Lung (tissue), 12 donors: ENCODE results near the gene SIM2. TPM values are rescaled to one million over a fixed set of nuclear protein-coding genes. Genes with fewer than 3 reads are reported as not detected.

Experiments used
- ATAC-seq: fragments of 200-7000 bp; cut with Tn5 transposase; one replicate; pipeline ENCODE4 v1.9.1; 2020; ENCODE audit warnings: moderate number of reproducible peaks; ENCODE audit not compliant: insufficient read depth, low FRiP score
- DNase-seq, 3 donors: peaks; one replicate each; pipeline ENCODE4 v3.0.0-alpha.2; 2013 to 2017
- H3K27ac ChIP-seq, 2 donors: one replicate each; pipeline ENCODE4 v1.5.1; 2013; ENCODE audit warnings: mild to moderate bottlenecking in 2 of 2, moderate library complexity in 2 of 2, control low read depth in 1 of 2, inconsistent platforms in 1 of 2, low read depth in 1 of 2, low read length in 1 of 2
- H3K27me3 ChIP-seq, 3 donors: one replicate each; pipeline ENCODE4 v1.5.1; 2013; ENCODE audit warnings: low read length in 2 of 3; ENCODE audit not compliant: control insufficient read depth in 3 of 3, insufficient read depth in 3 of 3
- H3K36me3 ChIP-seq, 4 donors: one replicate each; pipeline ENCODE4 v1.5.1; 2013; ENCODE audit warnings: low read length in 4 of 4, mild to moderate bottlenecking in 1 of 4, moderate library complexity in 1 of 4; ENCODE audit not compliant: control insufficient read depth in 4 of 4, insufficient read depth in 4 of 4
- H3K4me1 ChIP-seq, 5 donors: one replicate each; pipeline ENCODE4 v1.5.1; 2013; ENCODE audit warnings: low read length in 5 of 5, mild to moderate bottlenecking in 2 of 5, moderate library complexity in 1 of 5; ENCODE audit not compliant: control insufficient read depth in 5 of 5, insufficient read depth in 5 of 5
- H3K4me3 ChIP-seq: one replicate; pipeline ENCODE4 v1.5.1; 2013; ENCODE audit warnings: mild to moderate bottlenecking, control low read depth, moderate library complexity
- H3K9ac ChIP-seq, 2 donors: one replicate each; pipeline ENCODE4 v1.5.1; 2013; ENCODE audit warnings: low read length in 2 of 2, control low read depth in 1 of 2; ENCODE audit not compliant: insufficient read depth in 1 of 2
- H3K9me3 ChIP-seq, 4 donors: one replicate each; pipeline ENCODE4 v1.5.1; 2013; ENCODE audit warnings: low read length in 3 of 4, mild to moderate bottlenecking in 1 of 4, moderate library complexity in 1 of 4; ENCODE audit not compliant: control insufficient read depth in 4 of 4, insufficient read depth in 3 of 4
- WGBS, 2 donors: extraction: QIAGEN DNeasy Blood & Tissue Kit; methylation state at CpG; one replicate each; pipeline ENCODE4 v1.1.7; 2013; 5-methylcytosine and 5-hydroxymethylcytosine counted together
- polyA plus RNA-seq, 2 donors: library from polyadenylated mRNA; stranded (reverse); fragments of 200-250 nt; gene quantifications; one replicate each; pipeline ENCODE4 v1.2.1, GENCODE V29; 2013
- total RNA-seq, 2 donors: library from RNA; depleted of rRNA in 1 of 2; stranded (reverse); fragments of >200 nt in 1 of 2; gene quantifications; one replicate each; pipeline ENCODE4 v1.2.1, GENCODE V29; 2014 to 2021
- TF ChIP-seq, protein P1 (sequence below): IDR thresholded peaks from 2 replicates; pipeline ENCODE4 v1.5.1; 2012; ENCODE audit warnings: mild to moderate bottlenecking; ENCODE audit errors: control extremely low read depth, extremely low read depth
- donor health status: control.
- donor health status: control.
- donor health status: Bipolar disorder and iron deficiency.
- donor health status: healthy.
- donor health status: DM: yes; HTN: yes; CAD: no.

The SIM2 gene
- total and polyA plus RNA-seq, 4 donors, result not detected

DNA sequence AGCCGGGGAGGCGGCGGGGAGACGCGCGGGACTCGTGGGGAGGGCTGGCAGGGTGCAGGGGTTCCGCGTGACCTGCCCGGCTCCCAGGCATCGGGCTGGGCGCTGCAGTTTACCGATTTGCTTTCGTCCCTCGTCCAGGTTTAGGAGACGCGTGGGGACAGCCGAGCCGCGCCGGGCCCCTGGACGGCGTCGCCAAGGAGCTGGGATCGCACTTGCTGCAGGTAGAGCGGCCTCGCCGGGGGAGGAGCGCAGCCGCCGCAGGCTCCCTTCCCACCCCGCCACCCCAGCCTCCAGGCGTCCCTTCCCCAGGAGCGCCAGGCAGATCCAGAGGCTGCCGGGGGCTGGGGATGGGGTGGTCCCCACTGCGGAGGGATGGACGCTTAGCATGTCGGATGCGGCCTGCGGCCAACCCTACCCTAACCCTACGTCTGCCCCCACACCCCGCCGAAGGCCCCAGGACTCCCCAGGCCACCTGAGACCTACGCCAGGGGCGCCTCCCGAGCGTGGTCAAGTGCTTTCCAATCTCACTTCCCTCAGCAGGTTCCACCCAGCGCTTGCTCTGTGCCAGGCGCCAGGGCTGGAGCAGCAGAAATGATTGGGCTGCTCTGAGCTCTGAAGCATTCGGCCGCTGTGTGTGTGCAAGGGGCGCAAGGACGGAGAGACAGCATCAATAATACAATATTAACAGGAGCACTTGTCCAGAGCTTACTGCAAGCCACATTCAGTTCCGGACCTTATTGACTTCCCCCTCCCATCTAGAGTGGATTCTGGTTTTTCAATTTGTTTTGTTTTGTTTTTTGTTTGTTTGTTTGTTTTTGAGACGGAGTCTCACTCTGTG lies 10.3 kb downstream of the SIM2 start:
- Histone ChIP-seq H3K9ac (no peak overlapping the region), H3K27ac (no peak overlapping the region), H3K9me3 (peaks cover 0 to 8% (median 0%) of the 10 kb centered on the region in 4 donors), H3K4me1 (peaks cover 0 to 29% (median 12%) of the 10 kb centered on the region in 5 donors), H3K4me3 (no peak overlapping the region), H3K36me3 (no peaks in the 10 kb centered on the region), H3K27me3 (peaks cover 0 to 98% (median 89%) of the 10 kb centered on the region in 3 donors)
- DNase-seq (peak in 1 of 3 donors; percentile 14), ATAC-seq (no peak)
- TF ChIP-seq, protein P1, sequence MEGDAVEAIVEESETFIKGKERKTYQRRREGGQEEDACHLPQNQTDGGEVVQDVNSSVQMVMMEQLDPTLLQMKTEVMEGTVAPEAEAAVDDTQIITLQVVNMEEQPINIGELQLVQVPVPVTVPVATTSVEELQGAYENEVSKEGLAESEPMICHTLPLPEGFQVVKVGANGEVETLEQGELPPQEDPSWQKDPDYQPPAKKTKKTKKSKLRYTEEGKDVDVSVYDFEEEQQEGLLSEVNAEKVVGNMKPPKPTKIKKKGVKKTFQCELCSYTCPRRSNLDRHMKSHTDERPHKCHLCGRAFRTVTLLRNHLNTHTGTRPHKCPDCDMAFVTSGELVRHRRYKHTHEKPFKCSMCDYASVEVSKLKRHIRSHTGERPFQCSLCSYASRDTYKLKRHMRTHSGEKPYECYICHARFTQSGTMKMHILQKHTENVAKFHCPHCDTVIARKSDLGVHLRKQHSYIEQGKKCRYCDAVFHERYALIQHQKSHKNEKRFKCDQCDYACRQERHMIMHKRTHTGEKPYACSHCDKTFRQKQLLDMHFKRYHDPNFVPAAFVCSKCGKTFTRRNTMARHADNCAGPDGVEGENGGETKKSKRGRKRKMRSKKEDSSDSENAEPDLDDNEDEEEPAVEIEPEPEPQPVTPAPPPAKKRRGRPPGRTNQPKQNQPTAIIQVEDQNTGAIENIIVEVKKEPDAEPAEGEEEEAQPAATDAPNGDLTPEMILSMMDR, result no peak
- 5% methylated on average over 43 to 55 of the region's 55 CpGs for WGBS, 2 donors

DNA sequence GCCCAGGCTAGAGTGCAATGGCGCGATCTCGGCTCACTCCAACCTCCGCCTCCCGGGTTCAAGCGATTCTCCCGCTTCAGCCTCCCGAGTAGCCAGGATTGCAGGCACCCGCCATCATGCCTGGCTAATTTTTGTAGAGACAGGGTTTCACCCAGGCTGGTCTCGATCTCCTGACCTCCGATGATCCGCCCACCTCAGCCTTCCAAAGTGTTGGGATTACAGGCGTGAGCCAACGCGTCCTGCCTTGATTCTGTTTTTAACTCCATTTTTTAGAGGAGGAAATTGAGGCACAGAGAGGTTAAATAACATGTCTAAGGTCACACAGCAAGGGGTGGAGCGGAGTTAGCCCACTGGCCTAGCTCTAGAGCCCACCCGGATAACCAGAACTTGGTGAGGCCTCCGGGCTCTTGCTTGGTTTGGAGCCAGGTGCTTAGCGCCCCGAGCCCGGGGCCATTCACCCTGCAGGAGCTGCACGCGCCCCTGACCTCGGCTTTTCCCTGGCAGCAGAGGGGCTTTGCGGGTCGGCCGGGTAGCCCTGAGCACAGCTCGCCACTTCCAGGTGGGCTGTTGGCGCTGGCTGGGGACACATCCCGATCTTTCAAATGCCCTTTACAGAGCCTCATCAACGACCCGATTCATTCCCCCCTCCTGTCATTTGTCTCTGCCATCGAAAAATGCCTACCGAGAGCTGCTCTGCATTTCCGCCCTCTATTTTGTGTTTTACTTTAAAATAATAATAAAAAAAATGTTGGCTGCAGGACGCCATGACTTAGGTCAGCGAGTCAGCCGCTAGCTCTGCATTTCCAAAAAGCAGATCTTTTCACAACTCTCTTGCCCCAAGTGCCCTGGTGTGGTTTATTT lies 11.2 kb downstream of the SIM2 start:
- DNase-seq, result peak in 1 of 3 donors; percentile 3
- no peak overlapping the region for H3K27ac ChIP-seq
- no peak overlapping the region for H3K9ac ChIP-seq
- peaks cover 2 to 98% (median 90%) of the 10 kb centered on the region in 3 donors for H3K27me3 ChIP-seq
- H3K9me3 ChIP-seq, result peaks cover 0 to 8% (median 0%) of the 10 kb centered on the region in 4 donors
- H3K4me1 ChIP-seq, result peaks cover 0 to 22% (median 9%) of the 10 kb centered on the region in 5 donors
- TF ChIP-seq, protein P1, result no peak
- H3K4me3 ChIP-seq, result no peak overlapping the region
- no peaks in the 10 kb centered on the region for H3K36me3 ChIP-seq
- 10 to 11% methylated on average over 38 of the region's 38 CpGs for WGBS, 2 donors
- no peak for ATAC-seq

DNA sequence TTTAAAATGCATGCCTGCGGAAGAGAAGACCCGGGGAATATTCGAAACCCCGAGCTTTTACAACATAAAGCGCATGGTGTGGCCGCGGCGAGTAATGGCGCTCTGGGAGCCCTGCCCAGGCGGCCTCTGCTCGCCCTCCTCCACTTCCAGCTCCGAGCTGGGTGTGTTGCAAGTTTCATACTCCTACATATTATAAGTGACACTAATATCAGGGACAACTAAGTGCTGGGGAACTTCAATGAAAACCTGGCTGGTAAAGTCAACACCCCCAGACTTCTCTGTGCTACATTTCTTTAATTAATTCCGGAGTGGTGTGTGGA lies 11.8 kb downstream of the SIM2 start:
- Histone ChIP-seq H3K4me1 (peaks cover 0 to 22% (median 8%) of the 10 kb centered on the region in 5 donors), H3K36me3 (no peaks in the 10 kb centered on the region), H3K9ac (no peak overlapping the region), H3K27ac (no peak overlapping the region), H3K9me3 (peaks cover 0 to 8% (median 0%) of the 10 kb centered on the region in 4 donors), H3K4me3 (no peak overlapping the region), H3K27me3 (peaks cover 2 to 98% (median 91%) of the 10 kb centered on the region in 3 donors)
- 3 to 13% methylated on average over 13 of the region's 13 CpGs for WGBS, 2 donors
- TF ChIP-seq, protein P1, result no peak
- ATAC-seq (no peak), DNase-seq (peak in 2 of 3 donors; percentile 50 to 55)
